Activated CD4-positive, alpha-beta T cell treated with anti-CD3 and anti-CD28 coated beads, Interleukin-2, amount 50 U/mL, for 24 hours (primary cell): ENCODE measurements around the gene CFAP54.
"Not testable (repeated sequence)": the region's sequence is repeated elsewhere in the genome, so short reads cannot be mapped to it uniquely, and the experiment has no call there.

Experiments
- DNase-seq, 2 donors: peaks; one replicate each; pipeline ENCODE4 v3.0.0-alpha.2; 2020; ENCODE audit warnings: low read depth in 1 of 2, low spot score in 1 of 2

Gene CFAP54

DNA sequence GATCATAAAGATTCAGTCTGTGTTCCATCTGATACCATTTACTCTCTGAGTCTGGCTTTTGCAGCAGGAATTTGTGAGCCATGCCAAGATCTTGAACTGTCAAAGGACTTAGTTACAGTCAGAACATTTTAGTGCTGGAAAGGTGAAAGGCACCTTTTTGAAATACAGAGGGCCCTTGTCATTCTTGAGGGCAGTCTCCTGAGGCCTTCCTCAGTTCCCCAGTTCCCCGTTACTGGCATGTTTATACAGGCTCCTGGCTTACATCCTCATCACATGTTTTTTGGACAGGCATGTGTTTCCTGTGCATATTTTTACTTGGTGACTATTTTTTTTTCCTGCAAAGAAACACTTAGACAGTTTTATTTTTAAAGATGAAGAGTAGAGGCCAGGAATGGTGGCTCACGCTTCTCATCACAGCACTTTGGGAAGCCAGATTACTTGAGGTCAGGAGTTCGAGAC lies 21.0 kb downstream of the CFAP54 start:
- no peak for DNase-seq

DNA sequence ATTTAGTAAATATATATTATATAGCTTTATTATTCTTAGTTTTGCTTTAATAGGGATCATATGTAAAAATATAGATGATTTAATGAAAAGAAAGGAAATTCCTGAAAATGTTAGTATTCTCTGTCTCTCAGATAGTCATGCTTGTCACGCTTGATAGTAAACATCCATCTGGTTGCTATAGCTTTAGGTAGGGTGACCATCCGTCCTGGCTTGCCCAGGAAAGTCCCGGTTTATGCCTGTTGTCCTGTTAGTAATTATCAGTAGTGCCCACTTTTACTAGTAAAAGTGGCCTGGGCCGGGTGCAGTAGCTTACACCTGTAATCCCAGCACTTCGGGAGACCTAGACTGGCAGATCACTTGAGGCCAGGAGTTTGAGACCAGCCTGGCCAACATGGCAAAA lies 23.8 kb downstream of the CFAP54 start:
- no peak for DNase-seq

DNA sequence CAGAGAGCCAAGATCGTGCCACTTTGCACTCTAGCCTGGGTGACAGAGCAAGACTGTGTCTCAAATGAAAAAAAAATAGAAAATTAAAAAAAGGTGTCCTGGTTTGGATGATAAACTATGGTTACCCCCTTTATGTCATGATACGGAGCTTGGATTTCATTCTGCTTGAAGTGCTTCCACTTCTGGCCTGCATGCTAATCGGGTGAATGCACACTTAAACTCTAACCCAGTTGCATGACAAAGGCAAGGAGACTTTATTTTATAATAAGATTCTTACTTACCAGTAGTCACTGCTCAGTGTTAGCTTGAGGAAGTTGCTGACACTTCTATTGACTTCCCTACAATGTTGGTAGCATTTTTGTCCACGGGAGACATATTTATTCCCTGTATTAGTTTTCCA lies 24.3 kb downstream of the CFAP54 start:
- DNase-seq = no peak

DNA sequence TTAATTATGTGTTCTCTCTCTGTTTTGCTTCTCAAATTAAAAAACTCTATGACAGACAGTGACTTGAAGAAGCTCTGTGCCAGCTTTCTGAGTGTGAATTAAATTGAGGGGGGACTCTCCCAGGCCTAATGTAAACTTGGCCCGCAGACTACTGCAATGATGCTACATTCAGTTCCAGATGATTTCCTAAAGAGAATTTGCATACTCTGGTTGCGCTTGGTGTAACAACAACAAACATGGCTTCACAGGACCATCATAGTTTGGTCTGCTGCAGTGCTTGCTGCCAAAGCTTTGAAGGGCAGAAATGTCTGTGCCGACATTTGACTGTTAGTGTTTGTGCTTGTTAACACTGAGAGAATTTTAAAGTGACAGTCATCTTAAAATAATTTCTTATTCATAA lies 25.0 kb downstream of the CFAP54 start:
- no peak for DNase-seq

DNA sequence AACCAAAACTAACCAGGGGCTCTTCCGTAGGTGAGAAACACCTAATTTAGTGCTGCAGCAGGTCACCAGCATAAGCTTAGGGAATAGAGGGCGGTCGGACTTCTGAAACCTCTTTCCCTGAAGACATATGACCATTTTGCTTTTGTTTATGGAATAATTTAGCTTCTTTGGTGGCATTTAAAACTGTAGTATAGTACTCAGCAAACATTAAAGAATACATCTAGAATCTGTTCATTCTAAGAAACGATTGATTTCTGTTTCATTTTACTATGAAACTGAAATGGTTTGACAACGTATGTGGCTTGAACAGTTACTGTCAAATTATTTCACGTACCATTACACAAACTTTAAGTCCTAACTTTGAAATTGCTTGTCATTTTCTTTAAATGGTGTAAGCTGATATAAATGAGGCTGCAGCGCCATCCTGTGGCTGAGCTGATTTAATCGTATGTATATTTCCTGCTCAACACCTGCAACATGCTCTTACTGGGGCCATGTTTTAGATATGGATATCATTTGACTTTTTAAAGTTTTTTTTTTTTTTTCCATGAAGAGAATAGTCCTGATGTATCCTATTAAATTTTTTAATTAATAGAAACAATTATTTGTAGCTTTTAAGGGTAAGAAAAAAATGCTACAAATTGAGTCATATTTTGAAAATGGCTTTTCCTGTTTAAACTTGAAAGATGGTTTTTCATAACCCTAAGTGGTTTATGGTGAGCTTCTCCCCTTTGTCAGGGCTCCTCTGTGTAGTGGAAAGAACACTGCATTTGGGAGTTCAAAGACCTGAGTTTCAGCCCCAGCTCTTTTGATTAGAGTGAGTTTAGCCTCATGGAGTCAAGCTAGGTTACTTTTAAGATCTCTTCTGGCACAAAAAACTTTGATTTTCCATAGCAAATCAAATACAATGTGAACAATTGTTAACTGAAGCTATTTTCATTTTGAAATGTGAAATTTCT lies 27.4 kb downstream of the CFAP54 start:
- peak; percentile 69 to 75 for DNase-seq

DNA sequence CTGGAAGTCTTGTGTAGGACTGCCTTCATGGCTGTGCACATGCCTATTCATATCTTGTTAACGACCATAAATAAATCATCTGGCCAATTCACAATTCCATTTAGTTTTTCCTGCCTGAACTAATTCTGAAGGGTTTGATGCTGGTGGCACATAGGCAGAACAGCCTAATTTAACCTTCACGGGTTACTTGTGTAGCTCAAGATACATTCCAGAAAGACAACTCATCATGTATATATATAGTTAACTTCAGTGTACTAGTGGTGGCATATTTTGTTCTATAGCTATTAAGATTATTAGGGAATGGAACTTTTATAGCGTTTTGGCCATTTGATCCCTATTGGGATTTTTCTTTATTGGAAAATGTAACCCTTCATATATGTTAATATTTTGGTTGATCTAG lies 31.4 kb downstream of the CFAP54 start:
- DNase-seq = no peak

DNA sequence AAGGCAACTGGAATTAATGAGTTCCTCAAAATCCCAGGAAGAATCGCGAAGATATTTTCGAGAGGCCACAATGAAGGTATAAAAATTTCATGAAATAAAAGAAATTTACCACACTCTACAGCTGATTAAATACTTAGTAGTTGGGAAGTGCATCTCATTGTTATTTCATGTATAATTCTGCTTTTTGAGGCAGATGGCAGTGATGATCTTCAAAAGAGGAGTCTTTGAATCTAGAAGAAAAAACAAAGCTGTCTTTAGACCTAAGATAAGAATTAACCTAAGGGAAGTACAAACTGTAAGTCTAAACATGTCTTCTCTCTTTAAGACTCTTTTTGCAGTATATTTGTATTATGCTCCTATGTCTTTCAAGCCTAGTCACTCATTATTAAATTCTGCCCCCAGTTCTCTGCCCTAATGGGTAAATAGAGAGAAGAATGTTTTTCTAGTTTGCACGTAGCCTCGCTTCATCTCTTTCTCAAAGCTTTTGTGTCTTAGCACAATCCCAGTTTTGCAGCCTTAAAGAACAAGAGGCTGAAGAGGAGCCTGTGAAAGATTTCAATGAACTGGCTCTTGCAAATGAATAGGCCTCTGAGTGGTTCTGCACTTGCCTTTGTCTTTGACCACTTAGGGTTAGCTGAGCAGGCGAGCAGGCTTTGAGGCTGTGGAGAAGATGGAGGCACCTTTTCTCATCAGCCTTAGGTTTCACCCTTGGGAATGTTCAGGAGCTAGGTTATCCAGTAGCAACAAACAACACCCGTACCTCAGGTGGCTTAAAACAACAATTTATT lies 32.7 kb downstream of the CFAP54 start:
- DNase-seq = no peak

DNA sequence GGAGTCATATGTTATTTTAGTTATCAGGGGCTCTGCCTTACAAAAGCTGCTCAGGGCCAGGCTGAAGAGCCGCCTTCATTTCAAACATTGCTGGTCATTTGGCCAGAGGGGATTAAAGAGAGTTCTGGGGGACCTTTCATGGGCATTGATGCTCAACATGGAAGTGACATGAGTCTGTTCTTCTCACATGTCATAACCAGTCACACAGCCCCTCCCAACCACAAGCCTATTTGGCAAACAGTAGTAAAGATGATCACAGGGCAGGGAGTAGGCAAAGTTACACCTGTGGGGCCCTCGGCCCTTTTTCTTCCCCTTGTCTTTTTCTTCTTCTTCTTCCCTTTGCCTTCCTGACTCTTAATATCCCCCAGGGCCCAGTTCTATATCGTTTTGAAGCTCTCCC lies 33.3 kb downstream of the CFAP54 start:
- no peak for DNase-seq

DNA sequence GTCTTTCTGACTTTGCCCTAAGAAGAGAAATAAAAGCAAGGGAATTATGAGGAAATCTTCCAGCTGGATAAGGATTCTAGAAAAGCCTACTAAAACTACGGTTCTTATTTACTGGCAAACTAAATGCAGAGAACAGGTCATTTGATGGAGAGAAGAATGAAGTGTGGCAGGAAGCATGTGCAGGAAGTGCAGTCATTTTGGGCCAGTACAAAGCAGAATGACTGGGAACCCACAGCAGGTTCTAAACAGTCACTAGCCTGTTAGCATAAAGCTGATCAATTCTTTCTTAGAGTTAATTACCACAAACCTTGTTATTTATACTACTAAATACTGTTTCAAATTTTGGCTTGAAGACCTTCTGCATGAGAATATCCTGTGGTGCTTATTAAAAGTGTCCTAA lies 36.7 kb downstream of the CFAP54 start:
- no peak for DNase-seq

DNA sequence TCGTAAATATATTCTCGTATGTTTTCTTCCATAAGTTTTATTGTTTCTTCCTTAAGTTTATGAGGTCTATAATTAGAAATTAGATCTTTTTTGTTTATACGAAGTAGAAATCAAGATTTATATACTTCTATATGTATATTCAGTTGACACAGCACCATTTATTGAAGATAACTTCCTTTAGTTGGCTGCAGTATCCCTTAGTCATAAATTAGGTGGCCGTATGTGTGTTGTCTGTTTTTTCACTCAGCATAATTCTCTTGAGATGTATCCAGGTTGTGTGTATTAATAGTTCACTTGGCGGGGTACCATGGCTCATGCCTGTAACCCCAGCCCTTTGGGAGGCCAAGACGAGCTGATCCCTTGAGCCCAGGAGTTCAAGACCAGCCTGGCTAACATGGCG lies 40.5 kb downstream of the CFAP54 start:
- DNase-seq = no peak

DNA sequence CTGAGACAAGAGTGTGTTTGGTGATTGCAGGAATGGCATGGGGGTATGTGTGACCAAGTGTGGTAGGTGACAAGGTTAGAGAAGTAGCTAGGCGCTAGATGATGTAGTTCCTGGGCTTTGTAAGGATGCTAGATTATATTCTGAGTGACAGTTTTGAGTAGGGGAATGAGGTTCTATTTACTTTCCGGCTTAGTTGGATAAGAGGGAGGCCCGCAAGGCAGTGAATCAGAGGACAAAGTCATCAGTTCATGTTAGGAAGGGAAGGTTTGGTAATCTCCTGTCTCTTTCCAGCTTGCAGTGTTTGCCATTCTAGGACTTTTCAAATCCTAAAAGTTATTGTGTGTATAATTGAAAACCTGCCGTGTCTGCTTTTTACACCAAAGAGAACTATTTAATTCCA lies 45.0 kb downstream of the CFAP54 start:
- DNase-seq = no peak

DNA sequence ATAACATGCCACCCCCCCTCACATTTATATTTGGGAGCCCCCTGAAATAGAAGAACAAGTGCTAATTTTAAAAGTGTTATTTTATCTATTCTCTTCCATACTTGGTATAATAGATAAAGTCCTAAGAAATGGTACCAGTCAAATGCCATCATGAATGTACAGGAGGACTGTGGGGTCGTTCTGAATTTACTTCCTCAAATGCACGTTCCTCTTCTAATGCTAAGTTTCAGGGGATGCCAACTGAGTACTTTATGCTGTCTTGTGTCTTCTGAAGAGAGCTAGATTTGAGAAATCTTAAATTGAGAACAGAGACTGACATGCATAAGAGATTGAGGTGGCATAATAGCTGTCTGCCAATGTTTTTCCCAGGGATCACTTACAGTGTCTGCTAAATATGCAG lies 59.0 kb downstream of the CFAP54 start:
- DNase-seq = no peak

DNA sequence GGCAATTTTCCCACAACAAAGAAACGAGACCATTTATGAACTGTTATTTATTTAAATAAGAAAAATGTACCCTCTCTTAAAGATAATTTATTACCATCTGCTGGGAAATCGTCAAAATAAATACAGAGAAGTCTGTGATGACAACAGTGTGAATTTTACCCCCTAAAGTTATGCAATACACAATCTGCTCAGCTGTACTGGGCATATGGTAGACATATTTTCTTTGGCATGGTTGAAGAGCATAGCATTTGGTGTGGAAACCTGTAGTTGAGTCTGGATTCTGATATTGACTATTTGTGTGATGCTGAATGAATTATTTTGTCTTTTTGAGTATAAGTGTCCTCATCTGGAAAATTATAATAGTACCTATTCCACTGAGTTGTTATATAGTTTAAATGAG lies 60.0 kb downstream of the CFAP54 start:
- DNase-seq = no peak

DNA sequence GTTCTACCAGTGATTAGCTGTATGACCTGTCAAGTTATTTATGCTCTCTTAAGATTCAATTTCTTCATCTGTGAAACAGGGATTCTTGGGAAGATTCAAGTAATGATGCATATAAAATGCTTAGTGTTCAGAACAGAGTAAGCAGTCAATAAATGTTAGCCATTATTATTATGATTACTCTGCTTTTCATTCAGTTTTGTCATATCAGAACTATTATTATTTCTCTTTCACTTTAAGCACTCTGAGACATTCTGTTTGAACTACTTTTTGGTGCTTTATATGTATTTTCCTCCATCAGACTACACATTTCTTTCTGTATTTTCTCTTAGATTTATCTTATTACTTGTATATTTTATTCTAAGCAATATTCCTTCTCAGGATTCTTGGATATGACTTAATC lies 81.2 kb downstream of the CFAP54 start:
- DNase-seq = no peak

DNA sequence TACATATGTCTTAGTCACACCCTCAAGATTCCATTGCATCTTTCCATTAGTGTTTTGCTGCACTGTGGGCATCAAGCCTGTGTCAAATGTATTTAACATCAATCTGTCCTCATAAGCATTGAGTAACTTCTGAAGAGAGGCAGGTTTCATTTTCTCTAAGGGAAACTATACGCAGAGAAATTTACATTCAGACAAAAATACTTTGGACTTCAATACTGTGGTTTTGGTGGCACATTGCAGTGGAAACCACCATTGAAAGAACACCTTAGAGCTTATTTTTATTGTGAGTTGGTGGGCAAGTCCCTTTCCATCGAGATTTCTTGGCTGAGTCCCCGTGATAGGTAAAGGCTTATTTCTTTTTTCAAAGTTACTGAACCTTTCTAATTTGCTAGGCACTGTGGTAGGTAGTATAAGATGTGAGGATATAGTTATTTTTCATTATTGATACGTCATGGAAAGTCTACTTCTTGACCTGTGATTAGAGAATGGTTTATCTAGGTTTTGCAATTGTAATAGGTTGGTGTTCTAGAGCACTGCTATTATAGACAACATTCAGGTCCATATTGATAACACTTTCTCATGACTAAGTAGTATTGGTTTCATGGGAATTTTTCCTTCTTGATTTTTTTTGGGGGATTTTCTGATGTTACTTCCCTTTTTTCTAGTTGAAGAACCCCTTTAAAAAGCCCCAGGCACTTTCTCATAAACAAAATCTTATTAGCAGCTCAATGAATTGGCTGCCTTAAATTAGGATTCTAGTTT lies 81.9 kb downstream of the CFAP54 start:
- DNase-seq = peak in 1 of 2 donors; percentile 20

DNA sequence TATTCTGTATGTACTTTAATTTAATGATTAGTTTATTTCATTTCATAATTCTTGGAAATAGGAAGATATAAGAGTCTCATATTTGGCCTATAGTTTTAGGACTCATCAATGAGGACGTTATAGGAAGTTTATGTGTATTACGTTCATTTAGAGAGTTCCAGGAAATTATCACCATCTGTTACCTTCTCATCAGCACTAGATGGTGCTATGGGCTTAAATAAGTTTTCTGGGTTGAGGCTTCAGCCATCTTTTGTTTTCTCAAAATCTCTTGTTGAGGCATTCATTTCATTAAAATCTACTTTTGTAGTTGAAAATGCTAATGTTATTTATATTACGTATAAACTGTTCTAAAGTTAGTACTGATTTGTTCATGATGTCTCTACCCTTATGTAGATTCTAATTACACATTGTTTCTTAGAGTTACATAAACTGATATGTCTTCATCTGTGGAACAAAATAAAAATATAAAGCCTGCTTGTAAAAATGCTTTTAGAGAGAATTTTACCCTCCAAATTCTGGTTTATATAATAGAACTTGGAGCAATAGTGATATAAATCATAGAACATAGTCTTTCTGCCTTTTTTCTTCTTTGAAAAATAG lies 89.2 kb downstream of the CFAP54 start:
- DNase-seq = peak in 1 of 2 donors; percentile 17

DNA sequence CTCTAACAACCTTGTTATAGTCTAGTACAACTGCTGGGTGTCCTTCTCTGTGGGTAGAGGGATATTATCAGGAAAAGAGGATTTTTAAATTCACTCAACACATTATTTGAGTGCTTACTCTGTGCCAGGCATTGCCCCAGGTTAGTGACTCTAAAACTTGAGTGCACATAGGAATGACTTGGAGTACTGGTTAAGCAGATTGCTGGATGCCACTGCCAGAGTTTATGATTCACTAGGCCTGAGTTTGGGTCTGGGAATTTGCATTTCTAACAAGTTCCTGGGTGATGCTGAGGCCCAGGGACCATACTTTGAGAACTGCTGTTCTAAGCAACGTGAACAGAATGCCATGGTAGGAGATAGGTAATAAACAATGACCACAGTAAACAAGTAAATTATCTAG lies 96.6 kb downstream of the CFAP54 start:
- DNase-seq = no peak

DNA sequence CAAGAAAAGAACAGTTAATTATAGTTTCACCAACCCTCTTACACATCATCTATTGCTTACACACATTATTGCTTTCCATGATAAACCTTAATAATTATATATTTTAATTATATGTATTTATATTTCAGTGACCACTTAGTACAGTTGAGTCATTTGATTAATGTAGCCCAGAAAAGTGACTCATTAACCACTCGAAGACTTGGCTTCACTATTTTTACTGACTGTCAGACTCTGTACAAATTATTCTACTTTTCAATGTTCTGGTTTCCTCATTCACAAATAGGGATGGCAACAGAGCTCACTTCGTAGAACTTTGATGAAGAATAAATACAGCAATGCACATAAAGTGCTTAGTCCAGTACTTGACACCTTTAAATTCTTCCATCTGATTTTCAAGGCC lies 98.3 kb downstream of the CFAP54 start:
- DNase-seq = no peak

DNA sequence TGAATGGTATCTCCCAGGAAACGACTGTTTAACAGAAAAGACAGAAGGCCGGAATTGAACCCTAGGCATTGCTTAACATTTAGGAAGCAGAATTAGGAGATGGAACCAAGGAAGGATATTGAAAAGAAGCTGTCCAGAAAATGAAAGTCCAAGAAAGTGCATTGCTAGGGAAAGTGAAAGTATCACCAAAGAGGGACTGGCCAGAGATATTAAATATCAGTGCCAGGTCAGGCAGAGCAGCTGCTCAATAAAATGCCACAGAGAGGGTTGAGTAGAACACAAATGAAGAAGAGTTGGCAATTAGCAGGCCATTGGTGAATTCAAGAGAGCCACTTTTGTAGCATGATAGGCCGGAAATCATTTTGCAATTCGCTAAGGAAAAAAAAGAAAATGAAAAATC lies 101.6 kb downstream of the CFAP54 start:
- no peak for DNase-seq

DNA sequence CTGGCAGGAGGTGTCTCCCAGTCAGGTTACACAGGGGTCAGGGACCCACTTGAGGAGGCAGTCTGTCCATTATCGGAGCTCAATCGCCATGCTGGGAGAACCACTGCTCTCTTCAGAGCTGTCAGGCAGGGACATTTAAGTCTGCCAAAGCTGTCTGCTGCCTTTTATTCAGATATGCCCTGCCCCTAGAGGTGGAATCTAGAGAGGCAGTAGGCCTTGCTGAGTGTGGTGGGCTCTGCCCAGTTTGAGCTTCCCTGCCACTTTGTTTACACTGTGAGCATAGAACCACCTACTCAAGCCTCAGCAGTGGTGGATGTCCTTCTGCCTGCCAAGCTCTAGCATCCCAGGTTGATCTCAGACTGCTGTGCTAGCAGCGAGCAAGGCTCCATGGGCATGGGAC lies 115.0 kb downstream of the CFAP54 start:
- DNase-seq = not testable (repeated sequence)

DNA sequence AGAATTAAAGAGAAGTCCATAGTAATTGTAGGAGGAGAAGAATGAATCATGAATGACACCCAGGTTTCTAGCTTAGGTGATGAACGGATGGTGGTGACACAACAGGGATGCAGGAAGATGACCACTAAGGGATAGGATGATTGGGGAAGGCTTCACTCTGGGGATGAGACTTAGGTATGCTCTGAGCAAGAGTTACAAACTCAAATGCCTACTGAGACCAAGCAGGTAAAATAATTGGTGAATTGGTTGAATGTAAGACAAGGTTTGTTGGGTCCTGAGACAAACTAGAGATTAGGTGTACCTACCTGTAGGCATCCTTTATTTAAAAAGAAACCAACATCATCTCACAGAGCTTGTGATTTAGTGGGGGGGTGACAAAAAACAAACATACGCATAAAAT lies 116.3 kb downstream of the CFAP54 start:
- DNase-seq = no peak
